Fibroblast of lung (primary cell): ENCODE measurements around the gene ETFB.

Source experiments
- CTCF ChIP-seq, 2 donors: IDR thresholded peaks in 1 of 2; conservative IDR thresholded peaks in 1 of 2; 1 replicate in 1 of 2; 2 replicates in 1 of 2; pipeline ENCODE4 v1.5.1; 2011 to 2012; ENCODE audit warnings: low read length in 2 of 2, control low read depth in 1 of 2, inconsistent platforms in 1 of 2, low read depth in 1 of 2, mild to moderate bottlenecking in 1 of 2
- EZH2 ChIP-seq: IDR thresholded peaks from 2 replicates; pipeline ENCODE4 v1.5.1; 2012; ENCODE audit warnings: low read length, control low read depth, mild to moderate bottlenecking; ENCODE audit errors: missing control alignments

- TF ChIP-seq CTCF (conservative IDR thresholded peaks at IDR 0.05 in 1 of 2, IDR thresholded peaks at IDR 0.05 in 1 of 2; ENCODE audit: low read depth in 1 of 2, low read length in 2 of 2) = no peak
- TF ChIP-seq EZH2 = no peak
Measured at GRCh38 chr19:51319649-51320279, 46.4 kb downstream of the ETFB start.
